Measurements from ENCODE around the gene VPS37C. TPM values are rescaled to one million over a fixed set of nuclear protein-coding genes. Genes with fewer than 3 reads are reported as not detected.

VPS37C gene
- total RNA-seq, 1 experiment from 2014 or later = 29.0 TPM

GRCh38 chr11:61121192-61121831, 39.9 kb downstream of the VPS37C start:
- H3K79me2 ChIP-seq (ENCODE audit: low read depth) = no peaks in the 10 kb centered on the region
- H3K4me2 ChIP-seq = no peak overlapping the region
- no peaks in the 10 kb centered on the region for H3F3A ChIP-seq (ENCODE audit: insufficient read depth, low read depth)
- no peak overlapping the region for H3K27ac ChIP-seq
- POLR2A ChIA-PET (ENCODE audit: unreplicated experiment) = no interaction called here
- H3K4me3 ChIP-seq = no peak overlapping the region
- no peak overlapping the region for H2AFZ ChIP-seq
- H3K36me3 ChIP-seq (ENCODE audit: low read depth) = no peaks in the 10 kb centered on the region
- peak in 1 of 2 experiments; percentile 37 for DNase-seq
- H3K9me3 ChIP-seq (ENCODE audit: insufficient read depth, low read depth) = no peaks in the 10 kb centered on the region
- H3K4me1 ChIP-seq (replicated peaks; ENCODE audit: insufficient read depth) = peaks cover 14% of the 10 kb centered on the region; the same call in 1 of the 2 replicates
- intact Hi-C loops (cut with micrococcal nuclease; ENCODE audit: unreplicated experiment) = loop anchor here (2.0 to 5.0 kb wide), 2 partner anchors 61 to 134 kb away; no protein-coding TSS in a partner anchor
- CTCF ChIA-PET = no interaction called here
- TF ChIP-seq CTCF (conservative IDR thresholded peaks at IDR 0.05) (no peak), EZH2 (IDR thresholded peaks at IDR 0.05; ENCODE audit: low read depth) (no peak)
- BruUV-seq (replicated peaks) = no TSS peak
- H3K9me2 ChIP-seq (ENCODE audit: insufficient read depth) = no peaks in the 10 kb centered on the region
- H3K27me3 ChIP-seq (ENCODE audit: insufficient read depth, low read depth) = no peaks in the 10 kb centered on the region
- H4K20me1 ChIP-seq (ENCODE audit: insufficient read depth) = no peaks in the 10 kb centered on the region

GRCh38 chr11:61120706-61121191, 40.5 kb downstream of the VPS37C start:
- no peaks in the 10 kb centered on the region for H3K79me2 ChIP-seq (ENCODE audit: low read depth)
- H4K20me1 ChIP-seq (ENCODE audit: insufficient read depth) = no peaks in the 10 kb centered on the region
- no peak for TF ChIP-seq CTCF (conservative IDR thresholded peaks at IDR 0.05)
- TF ChIP-seq EZH2 (IDR thresholded peaks at IDR 0.05; ENCODE audit: low read depth) = no peak
- no peak overlapping the region for H3K27ac ChIP-seq
- no peak overlapping the region for H3K4me3 ChIP-seq
- ChIA-PET CTCF (no interaction called here), POLR2A (ENCODE audit: unreplicated experiment) (no interaction called here)
- H2AFZ ChIP-seq = no peak overlapping the region
- no TSS peak for BruUV-seq (replicated peaks)
- no peaks in the 10 kb centered on the region for H3K9me2 ChIP-seq (ENCODE audit: insufficient read depth)
- H3K4me2 ChIP-seq = no peak overlapping the region
- peaks cover 14% of the 10 kb centered on the region; the same call in 1 of the 2 replicates for H3K4me1 ChIP-seq (replicated peaks; ENCODE audit: insufficient read depth)
- H3F3A ChIP-seq (ENCODE audit: insufficient read depth, low read depth) = no peaks in the 10 kb centered on the region
- H3K36me3 ChIP-seq (ENCODE audit: low read depth) = no peaks in the 10 kb centered on the region
- intact Hi-C loops (cut with micrococcal nuclease; ENCODE audit: unreplicated experiment) = loop anchor here (2.0 to 5.0 kb wide), 2 partner anchors 60 to 133 kb away; no protein-coding TSS in a partner anchor
- peak in 1 of 2 experiments; percentile 25 for DNase-seq
- H3K27me3 ChIP-seq (ENCODE audit: insufficient read depth, low read depth) = no peaks in the 10 kb centered on the region
- no peaks in the 10 kb centered on the region for H3K9me3 ChIP-seq (ENCODE audit: insufficient read depth, low read depth)

GRCh38 chr11:61120099-61120705, 41.0 kb downstream of the VPS37C start:
- CTCF ChIA-PET = no interaction called here
- H4K20me1 ChIP-seq (ENCODE audit: insufficient read depth) = no peaks in the 10 kb centered on the region
- no peaks in the 10 kb centered on the region for H3K27me3 ChIP-seq (ENCODE audit: insufficient read depth, low read depth)
- POLR2A ChIA-PET (ENCODE audit: unreplicated experiment) = no interaction called here
- DNase-seq = no peak
- no peak overlapping the region for H3K4me2 ChIP-seq
- intact Hi-C loops (cut with micrococcal nuclease; ENCODE audit: unreplicated experiment) = loop anchor here (2.0 to 5.0 kb wide), 2 partner anchors 59 to 133 kb away; no protein-coding TSS in a partner anchor
- no peaks in the 10 kb centered on the region for H3K36me3 ChIP-seq (ENCODE audit: low read depth)
- H3F3A ChIP-seq (ENCODE audit: insufficient read depth, low read depth) = no peaks in the 10 kb centered on the region
- H3K9me2 ChIP-seq (ENCODE audit: insufficient read depth) = no peaks in the 10 kb centered on the region
- no TSS peak for BruUV-seq (replicated peaks)
- no peak overlapping the region for H3K4me3 ChIP-seq
- no peaks in the 10 kb centered on the region for H3K9me3 ChIP-seq (ENCODE audit: insufficient read depth, low read depth)
- TF ChIP-seq CTCF (conservative IDR thresholded peaks at IDR 0.05) (no peak), EZH2 (IDR thresholded peaks at IDR 0.05; ENCODE audit: low read depth) (no peak)
- no peaks in the 10 kb centered on the region for H3K79me2 ChIP-seq (ENCODE audit: low read depth)
- no peak overlapping the region for H3K27ac ChIP-seq
- peaks cover 14% of the 10 kb centered on the region; the same call in 1 of the 2 replicates for H3K4me1 ChIP-seq (replicated peaks; ENCODE audit: insufficient read depth)
- no peak overlapping the region for H2AFZ ChIP-seq

Measured in PC-9 (cell line).